Activated CD8-positive, alpha-beta T cell treated with anti-CD3 and anti-CD28 coated beads, Interleukin-2, amount 10 ng/mL, durations not matched to agents 7 days and 5 days (primary cell): ENCODE measurements around the gene NFKBIL1. TPM values are rescaled to one million over a fixed set of nuclear protein-coding genes. Genes with fewer than 3 reads are reported as not detected.
A peak's percentile ranks its signal among the peaks of the same experiment; 100 is the strongest.

Source experiments
- ATAC-seq: fragments of 150-1000 bp; cut with Tn5 transposase; one replicate; pipeline ENCODE4 v1.10.0; 2021; ENCODE audit warnings: moderate library complexity
- CTCF ChIA-PET: fragments of 350-600 bp; sonication (Branson Sonifier 250); formaldehyde crosslinking; loops from one replicate; lab custom pipeline; 2021; ENCODE audit warnings: antibody characterized with exemption; lab: Charles Lee
- POLR2A ChIA-PET: fragments of 350-600 bp; sonication (Branson Sonifier 250); formaldehyde crosslinking; loops from one replicate; lab custom pipeline; 2021; ENCODE audit warnings: antibody characterized with exemption; lab: Charles Lee
- DNase-seq: peaks from one replicate; pipeline ENCODE4 v3.0.0-alpha.2; 2020
- H3K27ac Mint-ChIP-seq: one replicate; pipeline ENCODE4 v1.8.0; 2021; ENCODE audit warnings: mild to moderate bottlenecking, mixed read lengths
- H3K27me3 Mint-ChIP-seq: one replicate; pipeline ENCODE4 v1.8.0; 2021; ENCODE audit warnings: low read depth, mixed read lengths
- H3K36me3 Mint-ChIP-seq: one replicate; pipeline ENCODE4 v1.8.0; 2021; ENCODE audit warnings: low read depth, mixed read lengths
- H3K4me1 Mint-ChIP-seq: one replicate; pipeline ENCODE4 v1.8.0; 2021; ENCODE audit warnings: low read depth, mixed read lengths
- H3K4me3 Mint-ChIP-seq: one replicate; pipeline ENCODE4 v1.8.0; 2021; ENCODE audit warnings: mild to moderate bottlenecking, mixed read lengths
- H3K9me3 Mint-ChIP-seq: one replicate; pipeline ENCODE4 v1.8.0; 2022; ENCODE audit warnings: mixed read lengths; ENCODE audit not compliant: insufficient read depth
- total RNA-seq, 2 experiments: library from RNA; stranded (reverse); gene quantifications; one replicate each; pipeline ENCODE4 v1.2.3, GENCODE V29; 2021

Gene NFKBIL1
- total RNA-seq, 2 experiments from 2014 or later, result 13.5 to 14.2 TPM

DNA sequence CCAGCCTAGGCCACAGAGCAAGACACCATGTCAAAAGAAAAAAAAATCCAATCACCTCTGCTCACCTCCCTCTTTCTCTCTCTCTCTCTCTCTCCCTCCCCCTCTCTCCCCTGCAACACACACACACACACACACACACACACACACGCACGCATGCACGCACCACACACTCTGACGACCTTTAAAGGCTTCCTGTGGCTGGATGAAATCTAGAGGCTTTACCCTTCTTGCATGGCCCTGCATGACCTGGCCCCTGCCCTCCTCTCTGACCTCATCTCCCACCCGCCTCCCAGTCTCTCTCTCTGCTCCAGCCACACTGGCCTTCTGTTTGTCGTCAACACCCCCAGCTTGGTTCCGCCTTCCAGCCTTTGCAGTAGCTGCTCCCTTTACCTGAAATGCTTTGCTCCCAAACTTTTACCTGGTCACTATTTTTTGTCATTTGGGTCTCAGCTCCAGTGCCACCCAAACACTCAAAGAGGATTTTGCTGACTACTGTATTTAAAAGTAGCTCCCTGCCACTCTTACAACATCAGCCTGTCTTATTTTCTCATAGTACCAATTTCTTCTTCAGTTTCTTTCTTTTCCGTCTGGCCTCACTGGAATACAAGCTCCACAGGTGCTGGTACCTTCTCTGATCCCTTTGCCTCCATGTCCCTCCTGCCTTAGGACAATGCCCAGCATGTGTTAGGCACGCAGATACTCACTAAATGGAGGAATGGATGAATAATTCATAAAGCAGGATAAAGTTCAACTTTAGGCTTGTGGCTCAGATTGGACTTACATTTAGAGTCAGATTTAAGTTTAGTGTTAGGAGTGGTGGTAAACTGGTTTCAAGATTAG lies 20.3 kb downstream of the NFKBIL1 start:
- DNase-seq, result no peak
- Mint-ChIP-seq H3K36me3 (peaks cover 17% of the 10 kb centered on the region), H3K9me3 (no peaks in the 10 kb centered on the region), H3K4me1 (peaks cover 55% of the 10 kb centered on the region), H3K27ac (peak overlapping the region; percentile 56), H3K27me3 (peaks cover 22% of the 10 kb centered on the region), H3K4me3 (peak overlapping the region; percentile 9)
- ATAC-seq, result peak; percentile 4
- ChIA-PET POLR2A (interaction anchor here (1.0 to 4.8 kb wide), 8 partner anchors 7 to 29 kb away, joined by 4 to 73 read pairs (median 5); partner anchors contain the start of genes LST1, LTB and NCR3), CTCF (interaction anchor here (0.7 to 24.1 kb wide), 10 partner anchors 8 to 30 kb away, joined by 3 to 504 read pairs (median 6); partner anchors contain the start of genes ATP6V1G2, DDX39B, LTB and NCR3)

DNA sequence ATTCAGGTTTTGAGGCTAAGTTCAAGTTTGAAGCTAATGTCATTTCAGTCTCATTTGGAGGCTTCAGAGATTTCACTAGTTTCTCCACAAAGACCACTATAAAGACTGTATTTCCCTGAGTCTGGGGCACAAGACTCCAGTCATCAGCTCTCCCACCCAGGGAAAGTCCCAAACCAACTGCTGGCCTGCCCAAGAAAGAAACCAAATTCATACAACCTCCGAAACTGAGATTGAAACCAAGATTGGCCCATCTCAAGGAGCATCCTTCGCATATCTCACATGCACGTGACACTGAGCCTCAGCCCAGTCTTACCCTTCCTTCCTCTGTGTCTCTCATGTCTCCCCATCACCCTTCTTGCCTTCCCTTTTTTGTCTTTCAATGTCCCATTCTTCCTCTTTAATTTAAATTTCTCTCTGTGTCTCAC lies 21.1 kb downstream of the NFKBIL1 start:
- H3K36me3 Mint-ChIP-seq, result peaks cover 17% of the 10 kb centered on the region
- H3K4me3 Mint-ChIP-seq, result peak overlapping the region; percentile 26
- H3K9me3 Mint-ChIP-seq, result no peaks in the 10 kb centered on the region
- ChIA-PET CTCF (interaction anchor here (1.3 to 24.1 kb wide), 9 partner anchors 8 to 29 kb away, joined by 4 to 504 read pairs (median 6); partner anchors contain the start of genes ATP6V1G2, DDX39B, LTB and NCR3), POLR2A (interaction anchor here (0.6 to 4.8 kb wide), 11 partner anchors 8 to 269 kb away, joined by 3 to 73 read pairs (median 5); partner anchors contain the start of genes LST1, LTB and NCR3)
- peaks cover 22% of the 10 kb centered on the region for H3K27me3 Mint-ChIP-seq
- DNase-seq (peak; percentile 86), ATAC-seq (peak; percentile 74)
- H3K27ac Mint-ChIP-seq, result peak overlapping the region; percentile 56
- H3K4me1 Mint-ChIP-seq, result peaks cover 63% of the 10 kb centered on the region

- CTCF ChIA-PET, result interaction anchor here (0.7 to 24.1 kb wide), 7 partner anchors 8 to 28 kb away, joined by 3 to 504 read pairs (median 11); partner anchors contain the start of genes ATP6V1G2, DDX39B, LST1 and LTB
- no peak overlapping the region for H3K4me3 Mint-ChIP-seq
- POLR2A ChIA-PET, result interaction anchor here (0.6 to 4.8 kb wide), 6 partner anchors 10 to 29 kb away, joined by 3 to 73 read pairs (median 4); partner anchors contain the start of genes LST1 and LTB
- H3K9me3 Mint-ChIP-seq, result no peaks in the 10 kb centered on the region
- no peak overlapping the region for H3K27ac Mint-ChIP-seq
- peaks cover 10% of the 10 kb centered on the region for H3K36me3 Mint-ChIP-seq
- ATAC-seq (no peak), DNase-seq (no peak)
- H3K4me1 Mint-ChIP-seq, result peaks cover 75% of the 10 kb centered on the region
- H3K27me3 Mint-ChIP-seq, result peaks cover 13% of the 10 kb centered on the region
Measured at GRCh38 chr6:31569861-31570536, 22.6 kb downstream of the NFKBIL1 start.

GRCh38 chr6:31572041-31572911 lies 24.9 kb downstream of the NFKBIL1 start, which contains the start of gene LTA:
LTA (plus strand) TSS chr6:31572289; CDS start chr6:31572743, 454 bp downstream.
- CTCF ChIA-PET, result interaction anchor here (1.6 to 24.1 kb wide), 7 partner anchors 6 to 26 kb away, joined by 6 to 928 read pairs (median 73); partner anchors contain the start of genes ATP6V1G2, DDX39B, LST1 and LTB

GRCh38 chr6:31573239-31574105 lies 26.1 kb downstream of the NFKBIL1 start:
- peaks cover 2% of the 10 kb centered on the region for H3K27me3 Mint-ChIP-seq
- ChIA-PET POLR2A (interaction anchor here (0.8 to 14.3 kb wide), 10 partner anchors 9 to 174 kb away, joined by 3 to 388 read pairs (median 8); partner anchors contain the start of genes C6orf47, DDX39B, LTB and NCR3), CTCF (interaction anchor here (1.1 to 24.1 kb wide), 5 partner anchors 10 to 258 kb away, joined by 3 to 928 read pairs (median 189); partner anchors contain the start of genes ATP6V1G2, BAG6, DDX39B and LST1)
- no peaks in the 10 kb centered on the region for H3K9me3 Mint-ChIP-seq
- peaks cover 92% of the 10 kb centered on the region for H3K4me1 Mint-ChIP-seq
- peaks cover 31% of the 10 kb centered on the region for H3K36me3 Mint-ChIP-seq
- no peak for ATAC-seq
- DNase-seq, result no peak
- H3K4me3 Mint-ChIP-seq, result peak overlapping the region; percentile 93
- H3K27ac Mint-ChIP-seq, result peak overlapping the region; percentile 96

More at GRCh38 chr6:31572041-31572911, 24.9 kb downstream of the NFKBIL1 start, which contains the start of gene LTA:
- peak; percentile 43 for ATAC-seq
- peak; percentile 82 for DNase-seq
- peaks cover 95% of the 10 kb centered on the region for H3K4me1 Mint-ChIP-seq
- POLR2A ChIA-PET, result interaction anchor here (1.4 to 14.3 kb wide), 6 partner anchors 9 to 23 kb away, joined by 5 to 388 read pairs (median 34); partner anchors contain the start of genes LTB and NCR3
- H3K27ac Mint-ChIP-seq, result peak within 1 kb of the TSS; percentile 96
- peaks cover 23% of the 10 kb centered on the region for H3K36me3 Mint-ChIP-seq
- H3K9me3 Mint-ChIP-seq, result no peaks in the 10 kb centered on the region
- H3K4me3 Mint-ChIP-seq, result peak within 1 kb of the TSS; percentile 93
- H3K27me3 Mint-ChIP-seq, result peaks cover 5% of the 10 kb centered on the region

DNA sequence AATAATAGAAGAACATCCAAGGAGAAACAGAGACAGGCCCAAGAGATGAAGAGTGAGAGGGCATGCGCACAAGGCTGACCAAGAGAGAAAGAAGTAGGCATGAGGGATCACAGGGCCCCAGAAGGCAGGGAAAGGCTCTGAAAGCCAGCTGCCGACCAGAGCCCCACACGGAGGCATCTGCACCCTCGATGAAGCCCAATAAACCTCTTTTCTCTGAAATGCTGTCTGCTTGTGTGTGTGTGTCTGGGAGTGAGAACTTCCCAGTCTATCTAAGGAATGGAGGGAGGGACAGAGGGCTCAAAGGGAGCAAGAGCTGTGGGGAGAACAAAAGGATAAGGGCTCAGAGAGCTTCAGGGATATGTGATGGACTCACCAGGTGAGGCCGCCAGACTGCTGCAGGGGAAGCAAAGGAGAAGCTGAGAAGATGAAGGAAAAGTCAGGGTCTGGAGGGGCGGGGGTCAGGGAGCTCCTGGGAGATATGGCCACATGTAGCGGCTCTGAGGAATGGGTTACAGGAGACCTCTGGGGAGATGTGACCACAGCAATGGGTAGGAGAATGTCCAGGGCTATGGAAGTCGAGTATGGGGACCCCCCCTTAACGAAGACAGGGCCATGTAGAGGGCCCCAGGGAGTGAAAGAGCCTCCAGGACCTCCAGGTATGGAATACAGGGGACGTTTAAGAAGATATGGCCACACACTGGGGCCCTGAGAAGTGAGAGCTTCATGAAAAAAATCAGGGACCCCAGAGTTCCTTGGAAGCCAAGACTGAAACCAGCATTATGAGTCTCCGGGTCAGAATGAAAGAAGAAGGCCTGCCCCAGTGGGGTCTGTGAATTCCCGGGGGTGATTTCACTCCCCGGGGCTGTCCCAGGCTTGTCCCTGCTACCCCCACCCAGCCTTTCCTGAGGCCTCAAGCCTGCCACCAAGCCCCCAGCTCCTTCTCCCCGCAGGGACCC lies 27.0 kb downstream of the NFKBIL1 start:
- peaks cover 92% of the 10 kb centered on the region for H3K4me1 Mint-ChIP-seq
- ChIA-PET POLR2A (interaction anchor here (0.5 to 14.3 kb wide), 12 partner anchors 8 to 173 kb away, joined by 3 to 388 read pairs (median 4); partner anchors contain the start of genes C6orf47, DDX39B, LST1 and LTB), CTCF (interaction anchor here (0.8 to 24.1 kb wide), 8 partner anchors 11 to 257 kb away, joined by 3 to 928 read pairs (median 4); partner anchors contain the start of genes ATP6V1G2, BAG6, DDX39B and LST1)
- H3K27ac Mint-ChIP-seq, result peak overlapping the region; percentile 96
- peaks cover 40% of the 10 kb centered on the region for H3K36me3 Mint-ChIP-seq
- H3K27me3 Mint-ChIP-seq, result no peaks in the 10 kb centered on the region
- peak overlapping the region; percentile 93 for H3K4me3 Mint-ChIP-seq
- H3K9me3 Mint-ChIP-seq, result no peaks in the 10 kb centered on the region
- ATAC-seq, result no peak
- DNase-seq, result no peak

DNA sequence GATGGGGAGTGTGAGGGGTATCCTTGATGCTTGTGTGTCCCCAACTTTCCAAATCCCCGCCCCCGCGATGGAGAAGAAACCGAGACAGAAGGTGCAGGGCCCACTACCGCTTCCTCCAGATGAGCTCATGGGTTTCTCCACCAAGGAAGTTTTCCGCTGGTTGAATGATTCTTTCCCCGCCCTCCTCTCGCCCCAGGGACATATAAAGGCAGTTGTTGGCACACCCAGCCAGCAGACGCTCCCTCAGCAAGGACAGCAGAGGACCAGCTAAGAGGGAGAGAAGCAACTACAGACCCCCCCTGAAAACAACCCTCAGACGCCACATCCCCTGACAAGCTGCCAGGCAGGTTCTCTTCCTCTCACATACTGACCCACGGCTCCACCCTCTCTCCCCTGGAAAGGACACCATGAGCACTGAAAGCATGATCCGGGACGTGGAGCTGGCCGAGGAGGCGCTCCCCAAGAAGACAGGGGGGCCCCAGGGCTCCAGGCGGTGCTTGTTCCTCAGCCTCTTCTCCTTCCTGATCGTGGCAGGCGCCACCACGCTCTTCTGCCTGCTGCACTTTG lies 28.0 kb downstream of the NFKBIL1 start, which contains the start of gene TNF:
TNF (plus strand) TSS at position 231 of the 567 bp plus-strand sequence; CDS start at position 408, 177 bp downstream.
- ChIA-PET CTCF (interaction anchor here (0.6 to 24.1 kb wide), 4 partner anchors 12 to 77 kb away, joined by 3 to 928 read pairs (median 346); partner anchors contain the start of genes ATP6V1G2, BAG6, DDX39B and LST1), POLR2A (interaction anchor here (0.9 to 14.3 kb wide), 9 partner anchors 9 to 163 kb away, joined by 3 to 388 read pairs (median 22); partner anchors contain the start of genes ATP6V1G2, DDX39B, LST1 and NCR3)
- H3K4me3 Mint-ChIP-seq, result peak within 1 kb of the TSS; percentile 93
- H3K9me3 Mint-ChIP-seq, result no peaks in the 10 kb centered on the region
- H3K4me1 Mint-ChIP-seq, result peaks cover 89% of the 10 kb centered on the region
- no peaks in the 10 kb centered on the region for H3K27me3 Mint-ChIP-seq
- ATAC-seq (peak; percentile 38), DNase-seq (peak; percentile 86)
- H3K27ac Mint-ChIP-seq, result peak within 1 kb of the TSS; percentile 96
- H3K36me3 Mint-ChIP-seq, result peaks cover 47% of the 10 kb centered on the region
